Daoy (cell line): ENCODE measurements around the gene LONRF2. TPM values are rescaled to one million over a fixed set of nuclear protein-coding genes. Genes with fewer than 3 reads are reported as not detected.
"Not testable (repeated sequence)": the region's sequence is repeated elsewhere in the genome, so short reads cannot be mapped to it uniquely, and the experiment has no call there.

Experiments
- DNase-seq: peaks from one replicate; pipeline ENCODE4 v3.0.0-alpha.2; 2015; ENCODE audit warnings: low read depth
- total RNA-seq: library from RNA; depleted of rRNA; stranded (reverse); fragments of >200 nt; shearing (Covaris generic); gene quantifications from 2 replicates; pipeline ENCODE4 v1.2.3, GENCODE V29; 2014

The LONRF2 gene
- total RNA-seq, 1 experiment from 2014 or later = 0.17 TPM

DNA sequence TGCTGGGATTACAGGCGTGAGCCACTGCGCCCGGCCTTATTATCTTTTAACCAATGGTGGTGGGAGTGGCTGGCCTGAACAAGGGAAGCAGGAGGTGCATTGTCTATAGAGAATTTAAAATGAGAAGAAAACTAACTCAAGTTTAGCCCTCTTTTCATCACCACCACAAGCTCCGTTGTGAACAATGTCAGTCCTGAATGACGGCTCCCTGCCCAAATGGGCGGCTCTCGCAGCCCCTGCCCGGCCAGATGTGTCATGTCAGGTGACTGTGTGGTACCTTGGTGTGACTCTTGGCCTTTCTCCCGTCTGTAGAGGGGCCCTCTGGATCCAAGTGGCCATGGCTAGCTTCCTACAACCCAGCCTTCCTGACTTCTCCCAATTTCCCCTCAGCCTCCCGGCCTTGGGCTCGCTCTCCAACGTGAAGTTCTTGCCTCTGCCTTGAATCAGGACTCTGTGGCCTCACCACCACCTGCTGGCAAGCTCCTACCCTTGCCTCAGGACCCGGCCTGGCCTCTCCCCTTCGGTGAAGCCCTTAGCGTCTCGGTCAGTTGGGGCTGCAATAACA, 67.6 kb downstream of the LONRF2 start:
- DNase-seq = no peak

DNA sequence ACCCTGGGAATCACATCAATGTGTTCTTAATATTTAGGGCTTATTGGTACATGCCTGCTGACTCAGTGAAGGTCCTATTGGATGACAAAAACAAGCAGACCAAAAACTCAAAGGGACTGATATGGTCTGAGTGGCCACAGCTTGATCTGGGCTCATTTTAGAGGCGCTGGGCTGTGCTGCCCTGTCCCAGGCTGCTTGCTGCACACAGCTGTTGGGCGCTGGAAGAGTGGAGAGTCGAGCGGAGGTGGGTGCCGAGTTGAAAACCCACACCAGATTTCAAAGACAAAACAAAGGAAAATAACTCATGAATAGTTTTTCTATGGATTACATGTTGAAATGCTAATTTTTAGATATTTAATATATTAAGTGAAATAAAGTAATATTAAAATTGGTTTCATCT, 68.5 kb downstream of the LONRF2 start:
- DNase-seq = no peak

GRCh38 chr2:100252811-100253698, 69.2 kb downstream of the LONRF2 start:
- peak; percentile 22 for DNase-seq

- DNase-seq = no peak
Measured at GRCh38 chr2:100250645-100251044, 71.7 kb downstream of the LONRF2 start.

GRCh38 chr2:100248971-100249370, 73.3 kb downstream of the LONRF2 start:
- no peak for DNase-seq

DNA sequence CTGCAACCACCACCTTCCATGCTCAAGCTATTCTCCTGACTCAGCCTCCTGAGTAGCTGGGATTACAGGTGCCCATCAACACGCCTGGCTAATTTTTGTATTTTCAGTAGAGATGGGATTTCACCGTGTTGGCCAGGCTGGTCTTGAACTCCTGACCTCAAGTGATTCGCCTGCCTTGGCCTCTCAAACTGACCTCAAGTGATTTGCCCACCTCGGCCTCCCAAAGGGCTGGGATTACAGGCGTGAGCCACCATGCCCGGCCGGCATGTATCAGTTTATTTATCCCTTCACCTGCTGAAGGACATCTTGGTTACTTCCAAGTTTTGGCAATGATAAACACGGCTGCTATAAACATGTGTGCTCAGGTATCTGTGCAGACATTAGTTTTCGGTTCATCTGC, 73.7 kb downstream of the LONRF2 start:
- DNase-seq = not testable (repeated sequence)

- no peak for DNase-seq
Measured at GRCh38 chr2:100248044-100248330, 74.3 kb downstream of the LONRF2 start.

DNA sequence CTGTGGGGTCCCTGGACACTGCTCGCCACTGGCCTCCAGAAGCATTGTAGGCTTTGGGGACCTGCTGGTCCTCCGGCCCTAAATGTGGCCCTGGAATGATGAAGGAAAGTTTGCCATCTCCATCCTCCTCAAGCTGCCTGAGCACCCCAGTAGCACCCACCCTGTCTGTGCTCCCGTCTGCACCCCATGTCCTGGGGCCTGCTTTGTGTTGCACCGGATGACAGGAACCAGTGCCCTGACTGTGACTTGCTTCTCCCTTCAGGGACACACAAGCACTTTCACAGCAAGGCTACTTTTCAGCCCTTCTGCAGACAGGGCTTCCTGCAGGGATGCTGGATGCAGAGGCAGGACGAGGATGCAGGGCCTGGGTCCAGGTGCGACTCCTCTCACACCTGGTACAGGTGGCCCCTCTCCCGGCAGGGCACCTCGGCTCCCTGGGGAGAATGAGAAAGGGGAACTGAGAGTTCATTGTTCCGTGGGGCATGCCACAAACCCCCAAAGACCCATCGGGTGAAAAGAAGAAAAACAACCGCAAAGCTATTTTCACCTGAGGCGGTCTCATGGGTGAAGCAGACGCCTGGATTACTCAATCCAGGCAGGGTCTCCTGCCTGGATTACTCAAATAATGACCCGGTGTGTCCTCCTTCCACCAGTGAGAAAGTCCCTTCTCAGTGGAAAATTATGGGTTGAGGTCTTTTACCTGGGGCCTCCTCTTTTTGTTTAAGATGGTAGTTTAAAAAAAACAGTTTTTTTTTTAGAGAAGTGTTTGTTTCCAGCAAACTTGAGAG, 74.9 kb downstream of the LONRF2 start:
- no peak for DNase-seq

DNA sequence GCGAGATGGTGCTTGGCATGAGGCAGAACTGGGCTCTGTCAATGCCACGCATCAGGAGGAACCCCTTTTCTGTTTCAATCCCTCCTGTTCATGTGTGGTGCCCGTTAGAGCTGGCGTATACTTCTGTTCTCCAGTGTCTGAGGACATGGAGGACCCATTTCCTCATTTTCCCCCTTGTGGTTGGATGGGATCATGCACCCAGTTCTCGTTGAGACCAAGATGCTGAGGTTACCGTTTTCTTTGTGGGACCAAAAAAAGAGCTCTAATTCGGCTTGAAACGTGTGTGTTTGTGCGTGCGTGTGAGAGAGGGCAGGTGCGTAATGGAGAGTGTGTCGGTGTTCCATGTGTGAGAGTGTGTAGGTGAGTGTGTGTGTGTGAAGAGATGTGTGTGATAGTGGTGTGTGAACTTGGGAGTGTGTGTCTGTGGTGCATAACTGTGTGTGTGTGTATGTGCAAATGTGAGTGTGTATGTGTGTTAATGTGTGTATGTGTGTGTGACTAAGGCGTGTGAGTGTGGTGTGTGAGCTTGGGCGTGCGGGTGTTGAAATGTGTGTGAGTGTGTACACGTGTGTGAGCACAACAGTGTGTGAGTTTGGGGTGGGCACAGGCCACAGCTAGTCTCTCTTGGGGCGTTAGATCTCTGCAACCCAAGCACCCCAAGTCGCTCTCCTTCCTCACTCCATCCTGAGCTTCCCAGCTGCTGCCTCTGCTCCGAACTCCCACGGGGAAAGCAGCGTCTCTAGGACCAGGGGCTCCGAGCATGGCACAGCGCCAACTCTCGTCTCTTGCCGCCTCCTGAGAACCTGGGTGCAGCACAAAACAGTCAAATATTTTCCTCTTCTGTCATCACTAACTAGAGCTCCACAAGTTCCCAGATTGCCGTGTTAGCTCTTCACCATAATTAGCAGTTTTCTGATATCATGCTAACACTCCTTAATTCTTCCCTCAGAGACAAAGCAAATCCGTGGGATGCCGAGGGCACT, 75.8 kb downstream of the LONRF2 start:
- peak; percentile 18 for DNase-seq

DNA sequence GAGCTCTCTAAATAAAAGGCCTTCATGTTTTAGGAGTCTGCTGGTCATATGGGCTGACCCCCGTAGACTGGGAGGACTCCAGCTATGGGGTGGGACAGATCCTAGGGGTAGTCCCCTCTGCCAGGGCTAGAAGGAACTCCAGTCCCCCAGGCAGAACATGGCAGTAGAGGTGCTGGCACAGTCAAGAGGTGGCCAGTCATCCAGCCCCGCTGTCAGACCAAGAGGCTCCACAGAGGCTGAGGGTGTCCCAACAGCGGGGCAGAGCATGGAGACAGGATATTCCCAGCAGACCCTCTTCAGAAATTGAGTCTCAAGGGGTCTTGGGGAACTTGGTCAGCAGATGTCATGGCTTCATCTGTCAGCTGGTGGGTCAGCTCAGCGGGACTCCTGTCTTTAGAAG, 76.6 kb downstream of the LONRF2 start:
- DNase-seq = no peak

GRCh38 chr2:100244881-100245605, 77.3 kb downstream of the LONRF2 start:
- no peak for DNase-seq

DNA sequence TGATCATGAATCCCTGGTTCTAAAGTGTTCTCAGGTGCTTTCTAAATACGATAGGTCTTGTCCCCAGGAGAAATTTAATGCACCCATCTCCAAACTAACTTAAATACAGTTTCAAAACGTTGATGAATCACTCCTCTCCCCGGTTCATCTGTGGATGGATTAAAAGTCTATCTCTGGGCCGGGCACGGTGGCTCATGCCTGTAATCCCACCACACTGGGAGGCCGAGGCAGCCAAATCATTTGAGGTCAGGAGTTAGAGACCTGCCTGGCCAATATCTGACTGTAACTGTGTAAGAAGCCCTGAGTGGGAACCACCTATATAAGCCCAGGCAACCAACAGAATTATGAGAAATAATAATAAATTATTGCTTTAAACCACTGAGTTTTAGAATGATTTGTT, 78.7 kb downstream of the LONRF2 start:
- DNase-seq = no peak

DNA sequence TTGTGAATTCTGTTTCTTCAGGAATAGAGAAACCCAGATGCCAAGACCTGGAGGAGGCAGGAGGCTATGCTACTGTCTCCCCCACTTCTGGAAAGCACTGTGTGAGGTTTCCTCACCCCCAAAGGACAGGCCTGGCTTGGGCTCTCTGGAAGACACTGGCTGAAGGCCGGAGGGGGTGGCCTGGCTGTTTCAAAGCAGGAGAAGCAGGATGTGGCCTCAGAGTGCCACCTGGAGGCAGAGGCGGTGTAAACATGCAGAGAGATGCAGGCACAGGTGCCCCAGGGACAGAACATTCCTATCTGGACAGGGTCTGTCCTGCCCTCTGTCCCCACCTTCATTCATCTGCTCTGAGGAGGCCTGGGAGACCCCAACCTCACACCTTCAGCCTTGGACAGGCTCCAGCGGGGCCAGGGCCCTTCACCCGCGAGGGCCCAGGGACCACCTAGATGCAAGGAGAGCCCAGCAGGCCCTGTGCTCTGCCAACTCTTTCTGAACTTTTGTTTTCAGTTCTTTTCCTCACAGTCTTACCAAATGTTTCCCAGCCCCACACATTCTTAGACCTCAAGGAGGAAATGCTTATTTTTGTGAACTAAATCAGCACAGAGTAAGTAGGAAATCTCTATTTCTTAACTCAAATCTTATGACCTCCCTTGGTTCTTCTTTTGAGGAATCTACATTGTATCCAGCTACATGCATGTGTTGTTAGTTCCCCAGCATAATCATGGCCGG, 79.2 kb downstream of the LONRF2 start:
- peak; percentile 68 for DNase-seq

DNA sequence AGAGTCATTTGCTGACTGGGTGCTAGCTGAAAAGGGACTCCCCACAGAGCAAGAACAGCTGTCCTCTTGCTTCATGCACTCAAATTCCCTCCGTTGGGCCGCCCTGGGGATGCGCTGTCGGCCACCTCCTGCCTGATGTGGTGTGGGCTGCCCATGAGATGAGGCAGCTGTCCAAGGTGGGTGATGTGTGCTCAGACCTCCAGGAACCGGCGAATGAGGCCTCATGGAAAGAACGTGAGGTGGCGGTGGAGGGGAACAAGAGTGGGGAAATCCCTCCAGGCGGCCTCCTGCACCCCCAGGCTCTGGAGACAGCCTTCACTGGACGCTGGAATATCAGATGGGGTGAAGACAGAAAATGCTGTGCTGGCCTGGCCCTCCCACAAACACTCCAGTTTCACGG, 79.8 kb downstream of the LONRF2 start:
- DNase-seq = no peak

DNA sequence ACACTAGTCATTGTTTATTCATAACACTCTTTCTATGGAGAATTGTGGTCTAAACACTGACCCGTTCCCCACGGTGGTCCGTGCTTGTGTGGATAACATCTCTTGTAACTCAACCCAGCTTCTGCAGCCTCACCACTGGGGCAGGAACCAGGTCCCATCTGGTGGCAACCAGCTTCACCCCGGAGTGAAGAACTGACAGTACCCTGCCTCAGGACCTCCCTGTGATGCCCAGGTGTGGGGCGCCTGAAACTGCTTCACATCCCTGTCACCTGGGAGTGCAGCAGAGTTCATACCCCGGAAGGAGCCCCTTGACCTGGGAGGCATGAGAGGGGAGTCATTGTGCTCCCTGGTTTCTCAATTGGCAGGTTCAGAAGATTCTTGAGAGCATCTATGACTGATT, 81.1 kb downstream of the LONRF2 start:
- DNase-seq = no peak

GRCh38 chr2:100240386-100240785, 81.9 kb downstream of the LONRF2 start:
- DNase-seq = no peak

DNA sequence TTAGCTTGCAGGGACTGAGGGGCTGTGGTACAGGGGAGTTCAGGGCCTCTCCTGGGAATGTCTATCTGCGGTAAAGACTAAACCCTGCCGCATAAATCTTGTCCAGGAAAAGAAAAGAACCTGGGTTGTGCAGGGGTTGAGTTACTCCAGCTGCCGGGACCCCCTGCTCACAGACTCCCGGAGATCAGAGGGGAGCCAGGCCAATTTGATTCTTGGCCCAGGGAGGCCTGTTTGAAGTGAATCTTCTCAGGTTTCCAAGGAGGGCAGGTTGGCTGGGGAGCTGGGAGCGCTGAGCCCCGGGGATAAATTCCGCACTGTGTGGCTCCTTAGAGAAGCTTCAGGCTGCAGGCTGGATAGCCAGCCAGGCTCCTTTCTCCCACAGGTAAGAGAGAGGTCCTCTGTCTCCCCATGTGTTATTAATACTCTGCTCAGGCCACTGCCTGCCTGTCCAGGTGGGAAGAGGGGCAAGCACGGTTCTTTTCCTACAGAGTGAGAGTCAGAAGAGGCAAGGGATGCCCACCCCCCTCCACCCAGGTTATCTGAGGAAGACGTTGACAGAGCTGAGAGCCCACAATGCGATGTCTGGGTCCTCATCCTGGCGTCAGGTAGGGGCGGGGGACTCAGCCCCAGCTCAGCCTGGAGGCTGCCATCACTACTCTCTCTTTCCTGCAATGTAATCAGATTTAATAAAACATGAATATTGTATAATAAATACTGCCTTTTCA, 82.7 kb downstream of the LONRF2 start:
- DNase-seq = no peak

GRCh38 chr2:100238471-100238870, 83.8 kb downstream of the LONRF2 start:
- no peak for DNase-seq

DNA sequence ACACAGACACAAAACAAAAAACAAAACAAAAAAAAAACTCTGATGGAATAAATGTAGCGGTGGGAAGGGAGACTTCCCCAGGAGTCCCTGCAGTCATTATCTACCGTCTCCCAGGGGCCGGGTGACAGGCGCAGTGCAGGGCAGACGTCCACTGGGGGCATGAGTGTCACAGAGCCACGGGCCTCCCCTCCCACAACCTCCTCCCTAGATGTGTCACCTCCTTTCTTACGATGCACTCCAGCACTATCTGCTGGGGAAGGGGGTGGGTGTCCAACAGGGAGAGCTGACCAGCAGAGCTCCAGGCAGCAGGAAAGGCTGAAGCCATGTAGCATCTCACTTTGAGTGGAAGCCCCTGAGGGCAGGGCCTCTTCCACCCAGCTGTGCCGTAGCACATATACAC, 84.5 kb downstream of the LONRF2 start:
- peak; percentile 13 for DNase-seq

- DNase-seq = no peak
Measured at GRCh38 chr2:100237163-100237562, 85.1 kb downstream of the LONRF2 start.
